ENCODE measurements around the gene ITIH5.

DNA sequence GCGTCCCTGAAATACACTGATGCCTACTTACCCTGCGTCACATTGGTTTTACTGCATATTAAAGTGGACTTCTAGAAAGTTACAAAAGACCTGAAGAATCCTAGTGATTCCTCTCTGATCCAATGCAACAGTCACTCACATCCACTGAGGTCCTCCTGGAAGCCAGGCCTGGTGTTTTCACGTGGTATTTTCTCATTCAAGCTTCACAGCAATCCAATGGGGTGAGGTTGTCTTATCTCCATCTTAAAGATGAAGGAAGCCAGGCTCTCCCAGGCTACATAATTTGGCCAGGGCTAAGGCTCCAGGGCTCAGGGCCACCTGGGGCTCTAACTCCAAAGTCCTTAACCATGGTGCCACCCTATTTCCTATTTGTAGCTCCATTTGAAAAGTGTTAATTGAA, 129.6 kb downstream of the ITIH5 start:
- no peak for TF ChIP-seq ZBTB1 (CRISPR knock-in tag; IDR thresholded peaks at IDR 0.05; ENCODE audit: borderline replicate concordance)
- TF ChIP-seq, protein P1, sequence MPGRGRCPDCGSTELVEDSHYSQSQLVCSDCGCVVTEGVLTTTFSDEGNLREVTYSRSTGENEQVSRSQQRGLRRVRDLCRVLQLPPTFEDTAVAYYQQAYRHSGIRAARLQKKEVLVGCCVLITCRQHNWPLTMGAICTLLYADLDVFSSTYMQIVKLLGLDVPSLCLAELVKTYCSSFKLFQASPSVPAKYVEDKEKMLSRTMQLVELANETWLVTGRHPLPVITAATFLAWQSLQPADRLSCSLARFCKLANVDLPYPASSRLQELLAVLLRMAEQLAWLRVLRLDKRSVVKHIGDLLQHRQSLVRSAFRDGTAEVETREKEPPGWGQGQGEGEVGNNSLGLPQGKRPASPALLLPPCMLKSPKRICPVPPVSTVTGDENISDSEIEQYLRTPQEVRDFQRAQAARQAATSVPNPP (CRISPR knock-in tag; IDR thresholded peaks at IDR 0.05): no peak
- TF ChIP-seq, protein P2, sequence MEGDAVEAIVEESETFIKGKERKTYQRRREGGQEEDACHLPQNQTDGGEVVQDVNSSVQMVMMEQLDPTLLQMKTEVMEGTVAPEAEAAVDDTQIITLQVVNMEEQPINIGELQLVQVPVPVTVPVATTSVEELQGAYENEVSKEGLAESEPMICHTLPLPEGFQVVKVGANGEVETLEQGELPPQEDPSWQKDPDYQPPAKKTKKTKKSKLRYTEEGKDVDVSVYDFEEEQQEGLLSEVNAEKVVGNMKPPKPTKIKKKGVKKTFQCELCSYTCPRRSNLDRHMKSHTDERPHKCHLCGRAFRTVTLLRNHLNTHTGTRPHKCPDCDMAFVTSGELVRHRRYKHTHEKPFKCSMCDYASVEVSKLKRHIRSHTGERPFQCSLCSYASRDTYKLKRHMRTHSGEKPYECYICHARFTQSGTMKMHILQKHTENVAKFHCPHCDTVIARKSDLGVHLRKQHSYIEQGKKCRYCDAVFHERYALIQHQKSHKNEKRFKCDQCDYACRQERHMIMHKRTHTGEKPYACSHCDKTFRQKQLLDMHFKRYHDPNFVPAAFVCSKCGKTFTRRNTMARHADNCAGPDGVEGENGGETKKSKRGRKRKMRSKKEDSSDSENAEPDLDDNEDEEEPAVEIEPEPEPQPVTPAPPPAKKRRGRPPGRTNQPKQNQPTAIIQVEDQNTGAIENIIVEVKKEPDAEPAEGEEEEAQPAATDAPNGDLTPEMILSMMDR (CRISPR knock-in tag; IDR thresholded peaks at IDR 0.05): no peak
